ENCODE measurements around the gene RNF123. TPM values are rescaled to one million over a fixed set of nuclear protein-coding genes. Genes with fewer than 3 reads are reported as not detected.

Gene RNF123
- total and polyA plus RNA-seq, 2 donors (not counting 3 experiments of a cell fraction or from before 2014, with no cell fraction given) = 43.4 to 59.3 TPM

- Histone ChIP-seq H3K4me1 (ENCODE audit: control insufficient read depth, extremely low read depth, insufficient read depth, low read length) (peaks cover 19% of the 10 kb centered on the region), H3K9ac (replicated peaks; ENCODE audit: extremely low read depth, insufficient read depth, low read length) (no peak overlapping the region), H3K9me3 (replicated peaks; ENCODE audit: control insufficient read depth, insufficient read depth, low read length) (no peaks in the 10 kb centered on the region), H3K79me2 (ENCODE audit: control insufficient read depth, insufficient read depth, low read length) (peaks cover 13% of the 10 kb centered on the region), H3K4me2 (ENCODE audit: insufficient read depth, low read length) (peak overlapping the region; percentile 83), H3K27ac (ENCODE audit: insufficient read depth, low read depth, low read length) (no peak overlapping the region), H3K27me3 (ENCODE audit: control insufficient read depth in 2 of 2, insufficient read depth in 2 of 2, low read length in 2 of 2) (no peaks in the 10 kb centered on the region), H2AFZ (ENCODE audit: low read depth, low read length) (no peak overlapping the region), H3K4me3 (replicated peaks in 1 of 3; ENCODE audit: insufficient read depth in 1 of 3, low read depth in 1 of 3, low read length in 3 of 3) (peak overlapping the region in 1 of 3 experiments; percentile 81), H4K20me1 (replicated peaks; ENCODE audit: control insufficient read depth, extremely low read depth, insufficient read depth, low read length) (no peaks in the 10 kb centered on the region), H3K9me1 (replicated peaks; ENCODE audit: control insufficient read depth, extremely low read depth, insufficient read depth, low read length) (no peaks in the 10 kb centered on the region), H3K36me3 (ENCODE audit: control insufficient read depth in 2 of 2, extremely low read depth in 1 of 2, insufficient read depth in 2 of 2, low read length in 2 of 2) (peaks cover 3 to 32% of the 10 kb centered on the region in 2 experiments)
- DNase-seq (ENCODE audit: low read depth, low spot score) = no peak
- FAIRE-seq = no peak
- no TSS peak for BruUV-seq (replicated peaks)
- intact Hi-C loops (cut with micrococcal nuclease) = loop anchor here (10.0 kb wide), 1 partner anchor 363 kb away; the partner anchor contains the start of gene RBM5
- dilution Hi-C loops (cut with MboI; ENCODE audit: extremely low pct_ligation_motif_present, low sequenced_read_pairs) = no loop called here
- no peak for TF ChIP-seq FOS (IDR thresholded peaks at IDR 0.05; ENCODE audit: borderline replicate concordance, insufficient read depth, low read length)
- TF ChIP-seq POLR2AphosphoS5 (IDR thresholded peaks at IDR 0.05; ENCODE audit: insufficient read depth, low read depth, low read length) = no peak
- TF ChIP-seq MAX (IDR thresholded peaks at IDR 0.05; ENCODE audit: insufficient read depth, insufficient read length) = no peak
- no peak for TF ChIP-seq POLR2A (IDR thresholded peaks at IDR 0.05; ENCODE audit: low read depth, low read length)
- TF ChIP-seq GATA2 (IDR thresholded peaks at IDR 0.05; ENCODE audit: insufficient read depth, insufficient read length, low read depth, low read length) = no peak
- TF ChIP-seq CTCF (IDR thresholded peaks at IDR 0.05; ENCODE audit: extremely low read depth in 1 of 2, insufficient read depth in 1 of 2, low read depth in 1 of 2, low read length in 2 of 2) = no peak
- TF ChIP-seq EZH2 (IDR thresholded peaks at IDR 0.05; ENCODE audit: borderline replicate concordance, low read depth, low read length, severe bottlenecking) = no peak
- no peak for TF ChIP-seq JUN (IDR thresholded peaks at IDR 0.05; ENCODE audit: borderline replicate concordance, insufficient read depth, insufficient read length, low read depth)
- TF ChIP-seq MYC (IDR thresholded peaks at IDR 0.05; ENCODE audit: low read depth, low read length) = no peak
- CTCF ChIA-PET = interaction anchor here (1.0 to 2.9 kb wide), 3 partner anchors 116 to 182 kb away, joined by 3 to 9 read pairs (median 3); no protein-coding TSS in a partner anchor
- POLR2A ChIA-PET = no interaction called here
These were observed 32.8 kb downstream of the RNF123 start for GRCh38 chr3:49721896-49722781.
